ENCODE results near the gene PXDC1.

Gene PXDC1

GRCh38 chr6:3751077-3751729 lies at the start of gene PXDC1:
Gene PXDC1 (minus strand): TSS chr6:3751713. CDS start chr6:3751531, 182 bp downstream.
- peak in 3 of 14 donors; percentile 44 to 67 (median 58) for DNase-seq

DNA sequence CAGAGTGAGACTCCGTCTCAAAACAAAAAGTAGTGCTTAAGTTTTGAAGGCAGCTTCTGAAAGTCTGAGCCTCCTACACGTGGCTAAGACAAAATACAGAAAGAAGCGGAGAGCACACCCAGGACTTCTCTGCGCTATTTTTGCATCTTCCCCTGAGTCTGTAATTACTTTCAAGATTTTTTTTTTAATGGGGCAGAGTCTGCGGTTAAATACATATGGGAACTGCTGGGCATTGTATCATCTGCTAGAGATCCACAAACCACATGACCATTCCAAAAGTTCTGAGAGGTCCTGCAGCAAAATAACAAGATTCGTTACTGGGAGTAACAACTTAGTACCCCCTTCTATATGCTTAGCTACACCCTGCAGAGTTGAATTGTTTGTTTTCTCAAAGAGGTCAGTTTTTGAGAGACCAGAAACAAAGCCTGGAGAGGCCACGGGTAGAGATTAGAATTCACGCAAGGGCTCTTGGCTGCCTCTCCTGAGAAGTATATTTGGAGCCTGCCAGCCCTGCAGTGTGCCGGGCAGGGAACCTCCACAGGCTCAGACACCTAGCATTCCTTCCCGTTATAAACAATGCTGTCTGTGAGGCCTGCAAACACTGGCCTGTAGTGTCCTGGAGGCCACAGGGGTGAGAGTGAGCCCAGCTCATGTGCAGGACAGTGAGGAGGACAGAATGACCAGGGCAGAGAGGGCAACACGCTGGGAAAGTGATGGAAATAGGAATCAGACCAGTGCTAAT lies 49.5 kb upstream of the PXDC1 start:
- no peak for DNase-seq

- no peak for DNase-seq
These were observed 48.2 kb upstream of the PXDC1 start for GRCh38 chr6:3799719-3800118.

DNA sequence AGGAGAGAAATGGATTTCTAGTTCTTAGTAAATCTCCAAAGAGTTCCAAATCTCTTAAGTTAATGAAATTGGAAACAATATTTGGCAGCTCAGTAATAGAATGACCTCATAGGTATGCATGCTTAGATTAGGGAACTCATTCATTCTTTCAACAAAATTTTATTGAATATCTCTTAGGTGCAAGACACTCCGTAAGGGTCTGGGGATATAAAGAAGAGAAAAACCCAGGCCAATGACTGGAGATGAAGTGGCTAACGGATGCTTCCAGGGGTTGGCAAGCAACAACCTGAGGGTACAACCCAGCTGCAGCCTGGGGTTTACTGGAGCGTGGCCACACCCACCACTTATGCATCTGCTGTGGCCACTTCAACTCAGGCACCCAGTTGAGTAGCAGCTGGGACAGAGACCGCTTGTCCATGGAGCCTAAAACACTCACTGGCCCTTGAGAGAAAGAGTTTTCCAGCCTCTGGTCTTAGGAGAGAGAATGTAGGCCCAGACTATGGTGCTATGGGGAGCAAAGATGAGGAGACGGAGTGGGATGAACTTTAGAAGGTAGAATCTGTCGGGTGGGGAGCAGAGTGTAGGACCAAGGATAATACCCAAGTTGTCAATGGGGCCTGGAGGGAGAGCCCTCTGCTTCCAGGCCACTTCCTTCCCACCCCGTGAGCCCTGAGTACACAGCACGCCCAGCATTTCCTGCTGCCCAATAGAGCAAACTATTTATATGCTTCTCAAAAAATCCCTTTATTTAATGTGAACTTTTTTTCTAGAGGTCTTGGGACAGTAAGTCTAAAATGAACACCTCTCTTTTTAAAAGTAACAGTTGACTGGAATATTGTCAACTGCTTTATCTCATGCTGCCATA lies 46.8 kb upstream of the PXDC1 start:
- DNase-seq, result no peak

GRCh38 chr6:3797231-3798054 lies 45.9 kb upstream of the PXDC1 start:
- no peak for DNase-seq

DNA sequence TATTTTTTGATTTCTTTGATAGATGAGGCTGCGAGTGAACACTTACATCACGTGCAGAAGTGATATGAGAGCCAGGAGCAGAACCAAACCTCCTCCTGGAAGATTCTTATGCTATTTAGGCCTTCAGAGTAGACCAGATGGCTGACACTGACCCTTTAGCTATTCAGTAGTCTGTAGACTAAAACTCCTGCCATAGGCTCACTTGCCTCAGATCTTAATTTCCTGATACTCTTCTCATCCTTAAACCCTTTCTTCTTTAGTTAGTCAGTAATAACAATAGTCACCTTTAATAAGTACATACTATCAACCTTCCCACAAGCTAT lies 45.2 kb upstream of the PXDC1 start:
- DNase-seq, result no peak

DNA sequence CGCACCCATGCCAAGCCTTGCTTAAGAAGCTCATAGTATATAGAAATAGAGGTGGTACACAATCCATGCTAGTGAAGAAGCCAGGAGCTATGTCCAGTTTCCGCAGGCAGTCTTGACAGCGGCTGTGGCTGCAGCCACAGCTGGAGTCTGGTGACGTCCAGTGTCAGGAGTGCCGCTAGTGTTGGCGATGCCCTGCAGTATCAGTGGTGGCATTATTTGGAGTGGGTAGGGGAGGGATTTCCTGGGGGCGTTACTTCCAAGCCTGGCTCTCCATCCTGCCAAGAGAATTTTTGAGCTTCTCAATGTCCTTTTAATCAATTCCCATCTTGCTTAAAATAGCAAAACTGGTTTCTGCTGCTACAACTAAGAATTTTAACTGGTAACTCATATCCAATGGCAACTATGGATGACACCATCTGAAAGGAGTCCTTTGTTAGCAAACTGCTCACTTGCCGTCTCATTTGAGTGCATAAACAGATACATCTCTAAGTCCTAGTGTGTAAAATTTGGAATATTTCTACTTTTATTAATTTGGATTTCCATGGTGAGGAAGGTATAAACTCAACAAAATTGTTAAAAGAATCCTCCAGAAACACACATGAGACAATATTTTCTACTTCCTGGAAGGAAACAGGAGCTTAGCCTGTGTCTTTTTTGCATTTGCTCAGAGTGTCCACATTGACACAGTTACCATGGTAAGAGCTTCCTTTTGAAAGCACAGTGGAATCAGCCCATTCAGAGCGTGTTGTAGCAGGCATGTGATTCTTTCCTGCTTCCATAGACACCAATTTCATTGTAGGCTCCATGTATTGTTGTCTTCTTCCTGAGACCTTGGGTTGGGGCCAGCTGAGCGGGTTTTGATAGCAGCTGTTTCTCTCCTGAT lies 44.6 kb upstream of the PXDC1 start:
- DNase-seq, result peak in 10 of 14 donors; percentile 14 to 74 (median 44)

GRCh38 chr6:3794092-3794491 lies 42.6 kb upstream of the PXDC1 start:
- DNase-seq, result no peak

GRCh38 chr6:3793545-3793944 lies 42.0 kb upstream of the PXDC1 start:
- DNase-seq, result no peak

DNA sequence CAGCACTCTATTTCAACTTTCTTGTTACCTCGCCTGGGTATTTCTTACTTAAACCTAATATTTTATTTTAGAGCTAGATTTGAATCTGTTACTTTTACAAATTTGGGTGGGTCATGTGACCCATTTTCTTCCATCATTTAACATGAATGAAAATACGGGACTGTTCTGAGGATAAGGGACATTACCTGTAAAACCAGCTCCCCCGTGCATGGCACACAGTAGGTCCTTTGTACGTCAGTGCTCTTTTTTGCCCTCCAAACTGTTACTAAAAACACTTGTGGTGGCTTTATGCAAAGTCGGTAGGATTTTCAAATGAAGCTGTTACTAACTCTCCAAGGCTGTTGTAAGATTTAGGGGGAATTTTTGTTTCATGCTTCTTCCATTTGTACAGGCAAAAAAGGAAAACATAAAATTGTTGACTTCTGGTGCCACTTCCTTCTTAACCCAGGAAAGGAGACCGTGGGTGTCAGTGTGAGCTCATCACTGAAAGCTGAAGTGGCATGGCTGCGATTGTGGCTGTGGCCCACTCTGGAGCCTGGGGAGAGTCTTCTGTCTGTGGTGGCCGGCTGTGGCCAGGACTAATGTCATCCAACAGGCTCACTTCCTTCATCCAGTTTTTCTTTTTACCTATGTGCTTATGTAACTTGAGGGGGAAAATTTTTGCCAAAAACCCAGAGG lies 40.2 kb upstream of the PXDC1 start:
- DNase-seq, result no peak

DNA sequence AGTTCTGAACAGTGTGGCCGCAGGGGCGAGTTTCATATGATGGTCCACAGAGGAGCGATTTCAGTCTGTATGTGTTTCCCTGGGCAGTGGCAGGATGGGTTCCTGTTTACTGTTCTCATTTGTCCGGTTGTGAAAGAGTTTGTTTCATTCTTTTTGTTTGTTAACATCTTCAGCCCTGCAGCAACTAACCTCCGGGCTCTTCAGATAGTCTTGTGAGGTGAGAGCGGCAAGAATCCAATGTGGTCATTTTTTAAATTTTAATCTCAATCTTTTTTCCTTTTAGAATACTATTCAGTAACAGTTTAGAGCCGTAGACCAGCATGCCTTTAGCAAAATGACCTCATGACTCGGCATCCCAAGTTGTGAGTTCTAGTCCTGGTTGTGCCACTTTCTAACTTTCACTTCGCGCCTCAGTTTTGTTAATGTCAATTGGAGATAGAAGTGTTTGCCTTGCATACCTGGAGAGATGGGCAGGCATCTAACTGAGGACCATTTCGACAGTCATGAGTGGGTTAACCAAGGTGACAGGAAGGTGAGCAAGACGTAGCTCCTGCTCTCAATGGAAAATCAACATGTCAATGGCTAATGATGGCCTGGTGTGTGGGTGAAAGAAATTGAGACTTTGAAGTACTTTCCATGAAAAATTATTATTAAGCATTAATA lies 38.5 kb upstream of the PXDC1 start:
- DNase-seq, result no peak

GRCh38 chr6:3789018-3789895 lies 37.7 kb upstream of the PXDC1 start:
- DNase-seq, result no peak

DNA sequence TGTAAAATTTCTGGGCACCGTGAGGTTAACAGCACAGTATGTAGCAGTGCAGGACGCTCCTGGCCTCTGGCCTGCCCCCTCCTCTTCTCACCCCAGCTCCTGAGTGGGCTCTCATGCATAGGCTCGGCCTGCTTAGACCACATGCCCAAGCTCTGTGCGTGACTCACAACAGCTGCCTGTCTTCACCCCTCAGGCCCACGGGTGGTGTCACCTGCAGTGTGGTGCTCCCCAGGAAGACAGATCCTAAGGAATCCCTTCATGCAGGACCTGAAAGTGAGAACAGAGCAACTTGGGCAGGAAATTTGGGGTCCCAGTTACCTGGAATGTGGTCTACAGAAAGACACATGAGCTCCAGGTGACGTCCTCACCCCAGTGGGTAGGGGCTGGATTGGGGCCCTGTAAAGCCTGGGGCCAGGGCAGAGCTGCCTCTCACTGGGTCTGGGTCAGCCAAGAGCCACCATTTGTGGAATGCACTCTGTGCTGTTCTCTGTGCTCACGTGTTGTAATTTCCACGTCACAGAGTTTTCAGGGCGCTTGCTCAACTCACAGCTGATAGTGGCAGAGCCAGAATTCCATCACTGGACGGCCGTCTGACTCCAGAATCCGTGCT lies 37.0 kb upstream of the PXDC1 start:
- no peak for DNase-seq

GRCh38 chr6:3786141-3786540 lies 34.6 kb upstream of the PXDC1 start:
- no peak for DNase-seq

- no peak for DNase-seq
These were observed 34.2 kb upstream of the PXDC1 start for GRCh38 chr6:3785745-3786098.

DNA sequence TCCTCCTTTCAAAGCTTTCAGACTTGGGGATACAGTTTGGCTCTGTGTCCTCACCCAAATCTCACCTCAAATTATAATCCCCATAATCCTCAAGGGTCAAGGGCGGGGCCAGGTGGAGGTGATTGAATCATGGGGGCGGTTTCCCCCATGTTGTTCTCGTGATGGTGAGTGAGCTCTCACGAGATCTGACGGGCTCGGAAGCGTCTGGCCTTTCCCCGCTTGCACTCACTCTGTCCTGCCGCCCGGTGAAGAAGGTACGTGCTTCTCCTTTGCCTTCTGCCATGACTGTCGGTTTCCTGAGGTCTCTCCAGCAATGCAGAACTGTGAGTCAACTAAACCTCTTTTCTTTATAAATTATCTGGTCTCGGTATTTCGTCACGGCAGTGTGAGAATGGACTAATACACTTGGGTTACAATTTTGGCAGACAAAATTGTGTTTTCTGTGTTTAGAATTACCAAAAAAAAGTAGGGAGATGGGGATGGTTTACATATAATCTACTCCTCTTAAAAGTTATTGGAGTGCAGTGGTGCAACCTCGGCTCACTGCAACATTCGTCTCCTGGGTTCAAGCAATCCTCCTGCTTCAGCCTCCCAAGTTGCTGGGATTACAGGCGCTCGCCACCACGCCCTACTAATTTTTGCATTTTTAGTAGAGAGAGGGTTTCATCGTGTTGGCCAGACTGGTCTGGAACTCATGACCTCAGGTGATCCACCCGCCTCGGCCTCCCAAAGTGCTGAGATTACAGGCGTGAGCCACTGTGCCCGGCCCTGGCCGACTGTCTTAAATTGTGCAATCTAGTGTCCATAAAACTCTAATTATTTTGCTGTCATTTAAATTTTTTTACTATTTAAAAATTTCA lies 33.6 kb upstream of the PXDC1 start:
- DNase-seq, result no peak

DNA sequence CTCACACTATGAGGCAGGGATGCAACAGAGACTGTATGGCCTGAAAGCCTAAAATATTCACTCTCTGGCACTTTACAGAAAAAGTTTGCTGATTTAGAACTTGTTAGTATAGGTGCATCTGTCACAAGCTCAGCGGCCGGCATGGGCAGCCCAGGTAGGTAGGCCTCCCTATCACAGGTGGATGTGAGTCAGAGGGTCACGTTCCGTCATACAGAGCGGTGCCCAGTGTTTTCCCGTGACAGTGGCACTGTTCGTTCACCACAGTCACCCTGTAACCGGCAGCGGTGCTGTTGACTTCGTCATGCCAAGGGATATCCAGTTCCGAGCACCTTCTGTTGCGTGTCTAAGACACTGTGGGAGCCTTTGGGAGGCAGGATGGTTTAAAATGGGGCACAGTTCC lies 32.9 kb upstream of the PXDC1 start:
- DNase-seq, result no peak
